Body of pancreas (tissue), 4 donors: ENCODE measurements around the gene NCAPD2. TPM values are rescaled to one million over a fixed set of nuclear protein-coding genes. Genes with fewer than 3 reads are reported as not detected.
A peak's percentile ranks its signal among the peaks of the same experiment; 100 is the strongest.

Source experiments
- ATAC-seq: fragments of 150-250 bp; one replicate; pipeline ENCODE4 v1.9.1; 2016
- DNase-seq, 4 donors: peaks; one replicate each; pipeline ENCODE4 v3.0.0-alpha.2; 2019
- H3K27ac ChIP-seq, 4 donors: fragments of 200-600 bp; sonication (generic); 1 replicate in 3 of 4; 2 replicates in 1 of 4; pipeline versions ENCODE4 v1.5.1 to v1.6.1; 2016 to 2019; ENCODE audit warnings: mild to moderate bottlenecking in 1 of 4, mixed read lengths in 1 of 4, moderate library complexity in 1 of 4
- H3K27me3 ChIP-seq, 2 donors: fragments of 200-600 bp; sonication (generic); one replicate each; pipeline ENCODE4 v1.6.0; 2016; ENCODE audit warnings: mild to moderate bottlenecking in 1 of 2
- H3K36me3 ChIP-seq, 2 donors: fragments of 200-600 bp; sonication (generic); replicated peaks in 1 of 2; 2 replicates each; pipeline ENCODE4 v1.5.1; 2016; ENCODE audit warnings: low read depth in 2 of 2; ENCODE audit not compliant: insufficient read depth in 1 of 2
- H3K4me1 ChIP-seq: fragments of 200-600 bp; sonication (generic); one replicate; pipeline ENCODE4 v1.6.0; 2016
- H3K4me3 ChIP-seq, 2 donors: fragments of 200-600 bp; sonication (generic); 1 replicate in 1 of 2; 2 replicates in 1 of 2; pipeline ENCODE4 v1.5.1; 2016 to 2019
- H3K9me3 ChIP-seq, 3 donors: fragments of 200-600 bp; sonication (generic); 1 replicate in 2 of 3; 2 replicates in 1 of 3; pipeline ENCODE4 v1.5.1; 2016
- CTCF ChIP-seq, 7 experiments: fragments of 450-650 bp in 4 of 7; fragments of 200-600 bp in 3 of 7; sonication (generic) in 3 of 7; IDR thresholded peaks; one replicate each; pipeline ENCODE4 v1.5.1; 2016 to 2019; ENCODE audit warnings: antibody characterized with exemption in 7 of 7
- POLR2A ChIP-seq, 3 donors: fragments of 450-650 bp; IDR thresholded peaks; one replicate each; pipeline ENCODE4 v1.6.1; 2016; ENCODE audit warnings: antibody characterized with exemption in 3 of 3, mild to moderate bottlenecking in 2 of 3
- WGBS, 2 donors: methylation state at CpG; one replicate each; pipeline ENCODE4 v1.1.5; 2017; 5-methylcytosine and 5-hydroxymethylcytosine counted together
- intact Hi-C: fragments of 100-400 bp; cut with DNase I; formaldehyde crosslinking; loops from one replicate; pipeline ENCODE4 v1.15.1; 2023
- total RNA-seq, 2 donors: library from RNA; depleted of rRNA; stranded (reverse); fragments of >200 nt; gene quantifications; one replicate each; pipeline ENCODE4 v1.1.0, GENCODE V29; 2016

Gene NCAPD2
- total RNA-seq, 2 donors from 2014 or later = 9.3 to 46.1 TPM

- Histone ChIP-seq H3K27ac (peak overlapping the region in 2 of 4 donors; percentile 30 to 59), H3K36me3 (peaks cover 4 to 20% of the 10 kb centered on the region in 2 donors), H3K4me1 (no peaks in the 10 kb centered on the region), H3K27me3 (no peaks in the 10 kb centered on the region), H3K4me3 (no peak overlapping the region), H3K9me3 (no peaks in the 10 kb centered on the region)
- ATAC-seq = no peak
- 68 to 84% methylated on average over 15 of the region's 15 CpGs for WGBS, 2 donors
- DNase-seq = peak in 3 of 4 donors; percentile 25 to 81 (median 38)
- intact Hi-C loops = loop anchor here (5.0 kb wide), 1 partner anchor 34 kb away; no protein-coding TSS in a partner anchor
- TF ChIP-seq CTCF (IDR thresholded peaks at IDR 0.05) (no peak), POLR2A (IDR thresholded peaks at IDR 0.05) (no peak)
These were observed 32.3 kb upstream of the NCAPD2 start for GRCh38 chr12:6461401-6462233.

DNA sequence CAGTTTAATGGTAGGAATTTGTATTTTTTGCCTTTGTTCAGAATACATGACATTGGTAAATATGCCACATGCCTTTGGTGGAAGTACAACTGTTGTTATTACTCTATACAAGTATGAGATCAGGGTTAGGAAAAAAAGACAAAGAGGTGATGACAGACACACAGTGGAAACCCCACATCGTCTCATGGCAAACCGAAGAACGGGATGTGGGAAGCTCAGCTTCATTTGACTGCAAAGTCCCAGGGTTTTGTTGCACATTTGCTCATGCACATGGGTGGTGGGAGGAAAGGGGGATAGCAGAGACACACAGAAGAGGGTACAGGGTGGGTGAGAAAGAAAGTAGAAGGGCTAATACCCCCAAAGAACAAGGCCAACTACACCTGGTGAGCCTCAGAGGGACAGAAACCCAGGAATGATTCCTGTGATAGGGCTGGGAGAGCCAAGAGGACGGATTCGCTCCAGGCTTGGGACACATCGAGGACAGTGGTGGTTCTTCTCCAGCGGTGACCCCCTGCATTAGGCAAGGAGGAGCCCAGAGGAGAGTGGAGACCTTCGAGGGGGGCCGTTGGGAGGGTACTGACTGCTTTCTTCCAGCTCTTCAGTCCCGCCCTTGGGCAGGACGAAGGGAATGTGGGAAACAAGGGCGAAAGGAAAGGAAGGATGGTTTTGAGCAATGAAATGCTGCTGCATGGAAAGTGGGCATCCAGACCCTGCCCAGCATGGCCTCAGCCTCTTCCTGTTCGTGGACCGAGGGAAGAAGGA is 31.5 kb upstream of the NCAPD2 start:
- ATAC-seq (no peak), DNase-seq (no peak)
- Histone ChIP-seq H3K9me3 (no peaks in the 10 kb centered on the region), H3K4me3 (no peak overlapping the region), H3K27ac (peak overlapping the region in 1 of 4 donors; percentile 59), H3K27me3 (no peaks in the 10 kb centered on the region), H3K4me1 (no peaks in the 10 kb centered on the region), H3K36me3 (peaks cover 4 to 18% of the 10 kb centered on the region in 2 donors)
- TF ChIP-seq POLR2A (IDR thresholded peaks at IDR 0.05) (no peak), CTCF (IDR thresholded peaks at IDR 0.05) (no peak)
- 81 to 89% methylated on average over 14 of the region's 14 CpGs for WGBS, 2 donors
- intact Hi-C loops = loop anchor here (5.0 kb wide), 1 partner anchor 35 kb away; no protein-coding TSS in a partner anchor

DNA sequence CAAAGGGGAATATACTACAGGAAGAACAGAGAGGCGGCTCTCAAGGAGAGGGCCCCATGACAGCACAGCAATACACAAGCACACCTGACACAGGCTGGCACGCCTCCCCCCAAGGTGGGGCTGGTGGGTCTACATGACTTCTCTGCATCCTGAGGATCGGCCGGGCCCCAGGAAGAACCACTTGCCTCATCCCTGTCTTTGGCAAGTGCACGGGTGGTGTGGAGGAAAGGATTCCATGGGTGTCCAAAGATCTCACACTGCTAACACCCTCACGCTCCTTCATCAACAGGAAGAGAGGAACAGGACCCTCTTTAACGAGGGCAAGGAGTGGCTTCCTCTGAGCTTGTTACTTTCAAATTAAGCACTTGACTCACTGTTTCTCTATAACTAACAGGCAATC is 30.7 kb upstream of the NCAPD2 start:
- Histone ChIP-seq H3K36me3 (peaks cover 4 to 12% of the 10 kb centered on the region in 2 donors), H3K9me3 (no peaks in the 10 kb centered on the region), H3K4me3 (no peak overlapping the region), H3K27me3 (no peaks in the 10 kb centered on the region), H3K4me1 (peaks cover 6% of the 10 kb centered on the region), H3K27ac (no peak overlapping the region)
- intact Hi-C loops = loop anchor here (5.0 kb wide), 1 partner anchor 36 kb away; no protein-coding TSS in a partner anchor
- no peak for ATAC-seq
- TF ChIP-seq CTCF (IDR thresholded peaks at IDR 0.05) = no peak
- TF ChIP-seq POLR2A (IDR thresholded peaks at IDR 0.05) = no peak
- 62 to 88% methylated on average over 6 to 7 of the region's 7 CpGs for WGBS, 2 donors
- no peak for DNase-seq

DNA sequence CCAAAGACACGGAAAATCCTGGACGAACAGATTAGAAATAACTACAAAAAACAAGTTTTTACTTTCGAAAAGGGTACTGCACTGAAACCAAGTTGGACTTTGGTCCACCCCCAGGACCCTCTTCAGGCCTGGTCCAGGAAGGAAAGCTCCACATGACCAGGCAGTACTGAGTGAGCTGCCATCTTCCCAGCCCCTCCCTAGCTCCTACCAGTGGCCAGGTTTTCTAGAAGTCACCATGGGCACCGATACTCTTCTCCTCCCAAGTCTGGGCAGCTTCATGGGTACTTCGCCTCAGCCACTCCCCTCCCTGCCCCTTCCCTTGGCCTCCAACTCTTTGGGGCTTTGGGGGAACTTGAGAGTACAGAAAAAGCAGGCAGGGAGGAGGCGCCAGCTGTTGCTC is 30.0 kb upstream of the NCAPD2 start:
- Histone ChIP-seq H3K9me3 (no peaks in the 10 kb centered on the region), H3K4me3 (no peak overlapping the region), H3K27ac (no peak overlapping the region), H3K36me3 (peaks cover 4 to 6% of the 10 kb centered on the region in 2 donors), H3K4me1 (peaks cover 12% of the 10 kb centered on the region), H3K27me3 (no peaks in the 10 kb centered on the region)
- intact Hi-C loops = loop anchor here (5.0 kb wide), 1 partner anchor 37 kb away; no protein-coding TSS in a partner anchor
- no peak for TF ChIP-seq POLR2A (IDR thresholded peaks at IDR 0.05)
- TF ChIP-seq CTCF (IDR thresholded peaks at IDR 0.05) = no peak
- ATAC-seq = no peak
- WGBS, 2 donors = 79 to 86% methylated on average over 6 of the region's 6 CpGs
- DNase-seq = no peak
